ENCODE data around the gene DENND2A.

- no peak for TF ChIP-seq EP300 (IDR thresholded peaks at IDR 0.05)
- TF ChIP-seq, protein P1, sequence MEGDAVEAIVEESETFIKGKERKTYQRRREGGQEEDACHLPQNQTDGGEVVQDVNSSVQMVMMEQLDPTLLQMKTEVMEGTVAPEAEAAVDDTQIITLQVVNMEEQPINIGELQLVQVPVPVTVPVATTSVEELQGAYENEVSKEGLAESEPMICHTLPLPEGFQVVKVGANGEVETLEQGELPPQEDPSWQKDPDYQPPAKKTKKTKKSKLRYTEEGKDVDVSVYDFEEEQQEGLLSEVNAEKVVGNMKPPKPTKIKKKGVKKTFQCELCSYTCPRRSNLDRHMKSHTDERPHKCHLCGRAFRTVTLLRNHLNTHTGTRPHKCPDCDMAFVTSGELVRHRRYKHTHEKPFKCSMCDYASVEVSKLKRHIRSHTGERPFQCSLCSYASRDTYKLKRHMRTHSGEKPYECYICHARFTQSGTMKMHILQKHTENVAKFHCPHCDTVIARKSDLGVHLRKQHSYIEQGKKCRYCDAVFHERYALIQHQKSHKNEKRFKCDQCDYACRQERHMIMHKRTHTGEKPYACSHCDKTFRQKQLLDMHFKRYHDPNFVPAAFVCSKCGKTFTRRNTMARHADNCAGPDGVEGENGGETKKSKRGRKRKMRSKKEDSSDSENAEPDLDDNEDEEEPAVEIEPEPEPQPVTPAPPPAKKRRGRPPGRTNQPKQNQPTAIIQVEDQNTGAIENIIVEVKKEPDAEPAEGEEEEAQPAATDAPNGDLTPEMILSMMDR (IDR thresholded peaks at IDR 0.05), result no peak
These were observed 28.7 kb upstream of the DENND2A start for GRCh38 chr7:140669352-140669751.
